HG03039 (cell line): ENCODE results near the gene CFAP20DC.

Source experiments
- ATAC-seq: cut with Tn5 transposase; IDR thresholded peaks from one replicate; pipeline ENCODE4 v1.9.1; 2021; ENCODE audit warnings: mild to moderate bottlenecking, moderate library complexity; ENCODE audit not compliant: unreplicated experiment

CFAP20DC gene

DNA sequence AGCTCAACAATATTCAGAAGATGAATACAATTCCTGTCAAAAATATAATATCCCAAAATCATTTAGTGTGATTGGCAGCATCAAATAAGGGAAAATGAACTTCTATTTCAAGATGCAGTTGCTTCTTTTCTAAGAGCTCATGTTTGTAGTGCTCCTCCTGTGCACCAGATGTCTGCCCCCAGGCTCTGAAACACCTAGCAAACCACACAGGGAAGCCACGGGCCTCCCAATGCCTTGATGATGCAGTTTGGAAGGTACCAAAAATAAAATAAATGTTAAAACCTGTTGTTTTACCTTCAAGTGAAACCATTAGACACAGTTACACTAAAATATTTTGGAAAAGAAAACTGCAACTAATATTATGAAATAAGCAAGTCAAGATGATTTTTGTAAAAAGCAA, 22.2 kb downstream of the CFAP20DC start:
- ATAC-seq: no peak

DNA sequence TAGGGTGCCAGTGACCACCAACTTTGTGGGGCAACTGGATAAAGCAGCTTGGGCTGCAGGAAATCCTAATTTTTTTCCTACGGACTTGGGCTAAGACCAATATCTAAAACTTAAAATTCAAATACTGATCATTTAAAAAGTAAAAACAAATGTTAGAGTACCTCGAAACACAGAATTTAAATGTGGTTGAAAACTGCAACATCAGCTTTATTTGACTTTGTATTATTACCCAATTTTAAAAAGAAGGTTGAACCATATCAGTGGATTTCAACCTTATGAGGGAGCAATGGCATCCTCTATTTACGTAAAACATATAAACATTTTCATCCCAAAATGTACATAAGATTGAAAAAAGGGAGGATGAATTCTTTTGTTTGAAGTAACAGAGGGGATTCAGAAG, 26.2 kb downstream of the CFAP20DC start:
- no peak for ATAC-seq

DNA sequence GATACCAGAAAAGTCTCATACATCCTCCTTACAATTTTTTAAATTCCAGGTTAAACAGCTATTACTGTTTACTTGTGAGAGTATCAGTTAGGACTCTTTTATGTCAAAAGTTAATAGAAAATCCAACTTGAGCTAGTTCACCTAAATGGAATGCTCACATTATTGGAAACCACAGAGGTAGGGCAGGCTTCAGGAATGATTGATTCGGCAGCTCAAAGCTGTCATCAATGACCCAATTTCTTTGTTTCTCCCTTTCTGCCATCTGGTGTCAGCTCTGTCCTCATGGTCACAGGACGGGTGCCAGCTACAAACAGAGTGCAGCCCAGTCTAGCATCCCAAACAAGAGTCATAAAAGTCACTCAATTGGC, 32.2 kb downstream of the CFAP20DC start:
- ATAC-seq: no peak

DNA sequence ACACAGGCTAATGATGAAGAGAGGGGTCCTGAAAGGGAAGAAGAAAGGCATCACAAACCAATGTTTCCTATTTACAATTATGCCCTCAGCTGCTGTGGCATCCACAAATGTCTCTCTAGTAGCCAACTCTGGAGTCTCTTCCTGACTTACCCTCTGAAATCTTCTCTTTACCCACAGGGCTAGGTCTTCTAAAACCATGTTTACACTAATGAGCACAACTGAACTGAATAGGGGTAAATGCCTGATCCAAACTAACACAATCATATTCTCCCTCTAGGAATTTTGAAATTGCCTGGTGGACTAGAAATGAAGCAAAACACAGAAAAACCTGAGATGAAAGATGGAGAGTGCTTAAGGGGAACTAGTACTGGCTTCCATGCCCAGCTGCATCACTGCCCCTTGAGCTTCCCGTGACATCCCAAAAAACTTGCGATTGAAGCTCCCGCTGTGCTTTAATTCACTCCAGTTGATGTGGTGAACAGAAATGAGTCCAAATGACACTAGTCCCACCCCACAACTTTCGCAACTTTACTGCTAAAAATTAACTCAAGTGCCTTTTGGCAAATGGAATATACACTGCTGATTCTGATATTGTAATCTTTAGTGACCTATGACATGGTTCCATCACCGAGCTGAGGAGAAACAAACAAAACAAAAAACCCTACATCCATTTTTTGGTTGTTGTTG, 32.8 kb downstream of the CFAP20DC start:
- ATAC-seq: no peak

DNA sequence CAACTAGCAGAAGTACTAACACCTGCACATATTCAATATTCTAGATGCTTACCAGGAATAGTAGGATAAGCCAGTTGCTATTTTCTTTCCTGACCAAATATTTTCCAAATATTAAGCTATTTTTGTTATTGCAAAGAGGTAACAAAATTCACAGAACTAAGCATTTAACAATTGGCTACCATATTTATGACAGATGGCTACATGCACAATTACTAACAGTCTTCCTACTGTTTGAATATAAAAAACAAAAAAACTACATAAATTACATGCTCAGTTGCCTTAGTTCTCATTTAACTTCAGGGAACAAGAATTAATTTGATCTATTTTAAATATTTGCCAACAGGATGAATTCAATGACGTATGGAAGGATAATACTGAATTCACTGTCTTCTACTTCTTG, 36.2 kb downstream of the CFAP20DC start:
- no peak for ATAC-seq

DNA sequence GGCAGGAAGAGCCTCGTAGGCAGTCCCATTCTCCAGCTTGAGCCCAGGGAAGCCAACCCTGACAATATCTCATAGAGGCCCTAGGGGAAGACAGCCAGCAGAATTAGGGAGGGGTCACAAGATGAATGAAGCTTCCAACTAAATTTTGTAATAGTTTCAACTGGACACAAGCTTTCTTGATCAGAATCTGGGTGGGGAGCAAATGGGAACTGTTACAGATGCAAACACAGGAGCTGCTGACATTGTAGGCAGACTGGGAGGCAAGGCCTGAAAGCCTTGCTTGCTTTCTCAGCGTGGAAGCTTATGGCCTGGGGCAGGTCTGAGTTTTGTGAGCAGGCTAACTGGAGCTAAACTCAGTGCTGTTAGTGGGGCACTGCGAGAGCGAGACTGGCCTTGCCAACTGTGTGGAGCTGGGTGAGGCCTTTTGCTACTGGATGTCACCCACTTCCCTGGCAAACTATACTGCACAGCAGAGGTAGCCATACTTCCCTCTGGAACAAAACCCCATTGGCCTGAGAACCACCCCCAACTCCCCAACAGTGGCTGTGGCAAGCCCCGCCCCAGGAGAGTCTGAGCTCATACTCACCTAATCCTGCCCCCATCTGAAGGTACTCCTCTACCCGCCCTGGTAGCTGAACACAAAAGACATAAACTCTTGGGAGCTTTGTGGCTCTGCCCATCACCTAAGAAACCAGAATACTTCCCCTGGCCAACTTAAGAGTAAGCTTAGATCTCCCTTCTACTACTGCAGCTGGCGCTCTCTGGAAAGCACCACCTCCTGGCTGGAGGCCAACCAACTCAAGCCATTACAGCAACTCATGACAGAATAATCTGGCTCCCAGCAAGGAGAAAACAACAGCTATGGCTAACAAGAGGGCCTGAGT, 42.9 kb downstream of the CFAP20DC start:
- no peak for ATAC-seq

DNA sequence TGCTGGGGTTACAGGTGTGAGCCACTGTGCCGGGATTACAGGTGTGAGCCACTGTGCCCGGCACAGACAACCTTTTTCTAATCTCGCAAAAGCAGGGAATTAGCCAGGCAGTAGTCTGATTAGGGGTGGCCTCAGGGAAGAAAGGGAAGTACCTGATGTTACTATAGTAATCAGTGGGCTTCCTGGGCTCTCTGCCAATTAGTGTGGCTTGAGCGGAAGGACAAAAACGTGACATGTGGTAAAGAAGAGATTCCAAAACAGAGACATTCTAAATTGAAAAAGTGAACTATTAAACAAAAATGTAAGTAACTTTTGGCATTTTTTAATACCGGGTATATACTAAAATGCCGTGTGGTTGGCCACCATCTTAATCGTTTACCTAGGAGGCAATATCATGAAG, 48.1 kb downstream of the CFAP20DC start:
- ATAC-seq: no peak

DNA sequence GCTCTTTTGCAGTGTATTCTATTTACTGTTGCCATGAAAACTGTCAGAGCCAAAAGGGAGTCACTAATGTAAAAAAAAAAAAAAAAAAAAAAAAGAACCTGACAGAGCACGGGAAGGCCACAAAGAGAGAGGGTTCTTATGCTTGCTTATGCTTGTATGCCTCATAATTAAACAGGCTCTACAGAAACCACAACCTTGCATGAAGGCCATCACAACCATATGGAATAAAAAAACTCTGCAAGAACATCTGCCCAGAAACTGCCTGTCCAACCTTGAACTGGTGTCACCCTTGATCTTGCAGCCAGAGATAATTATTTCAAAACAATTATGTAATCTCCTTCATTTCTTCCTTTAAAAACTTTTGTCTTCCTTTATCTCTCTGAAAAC, 50.1 kb downstream of the CFAP20DC start:
- ATAC-seq: no peak

DNA sequence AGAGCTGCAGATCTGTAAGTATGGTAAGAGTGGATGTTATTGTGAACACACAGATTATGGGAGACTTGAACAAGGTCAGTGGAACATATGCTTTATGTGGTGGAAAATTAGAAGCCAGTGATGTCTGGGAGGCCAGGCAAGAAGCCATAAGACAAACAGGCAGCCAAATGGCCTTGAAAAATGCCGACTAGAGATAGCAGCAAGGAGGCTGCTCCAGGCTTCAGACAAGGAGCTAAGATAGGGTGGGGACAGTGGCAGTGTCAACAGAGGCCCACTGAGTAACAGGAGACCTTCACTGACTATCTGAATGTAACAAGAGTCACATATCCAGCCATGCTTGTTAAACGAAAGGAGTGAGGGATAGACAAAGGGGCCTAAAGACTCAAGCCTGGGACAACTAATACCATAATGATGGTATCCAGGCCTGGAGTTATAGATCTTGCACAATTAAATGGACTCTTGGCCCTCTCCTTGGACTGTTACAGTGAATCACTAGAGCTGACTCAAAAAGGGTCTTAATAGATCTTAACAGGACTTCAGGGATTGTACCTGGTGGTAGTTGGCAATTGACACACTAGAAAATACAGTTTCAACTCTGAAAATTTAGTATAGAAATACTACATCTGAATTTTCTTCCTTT, 50.6 kb downstream of the CFAP20DC start:
- no peak for ATAC-seq

DNA sequence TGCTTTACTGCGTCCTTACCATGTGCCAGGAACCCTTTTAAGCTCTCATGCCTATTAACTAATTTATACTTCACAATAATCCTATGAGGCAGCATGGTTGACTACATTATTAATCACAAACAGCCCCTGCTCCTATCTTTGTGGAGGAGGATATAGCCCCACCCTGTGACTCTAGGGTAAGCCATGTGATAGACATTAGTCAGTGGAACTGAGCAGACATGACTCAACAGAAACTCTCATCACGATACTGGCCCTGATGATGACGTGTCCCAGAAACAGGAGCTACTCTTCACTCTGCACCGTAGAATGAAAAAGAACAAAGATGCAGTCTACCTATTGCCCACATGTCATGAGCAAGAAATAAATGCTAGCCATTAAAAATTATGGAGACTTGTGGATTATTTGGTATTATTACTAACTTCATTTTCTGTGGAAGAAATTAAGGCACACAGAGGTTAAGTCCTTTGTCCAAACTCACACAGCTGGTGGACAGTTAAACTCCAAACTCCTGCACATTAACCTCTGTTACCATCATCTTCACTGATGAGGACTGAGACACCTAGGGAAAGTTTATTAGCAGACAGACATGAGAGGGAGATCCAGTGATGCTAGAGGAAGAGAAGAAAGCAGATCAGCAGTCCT, 51.2 kb downstream of the CFAP20DC start:
- ATAC-seq: no peak

DNA sequence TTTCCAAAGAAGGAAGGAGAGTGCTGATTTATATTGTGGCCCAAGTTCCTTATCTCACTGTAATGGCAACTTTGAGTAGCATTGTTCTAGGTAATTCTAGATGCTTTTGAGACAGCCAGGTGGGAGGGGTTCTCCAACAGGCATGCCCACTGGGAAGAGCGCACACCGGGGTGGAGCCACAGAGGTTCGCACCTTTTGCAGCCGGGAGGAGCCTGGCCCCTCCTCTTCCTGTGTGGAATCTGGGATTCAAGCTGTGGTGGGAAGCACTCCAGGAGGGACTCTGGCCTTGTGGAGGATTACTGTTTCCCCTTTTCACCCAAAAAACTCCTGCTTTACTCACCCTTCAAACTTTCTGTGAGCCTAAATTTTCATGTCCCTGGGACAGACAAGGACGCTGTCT, 53.1 kb downstream of the CFAP20DC start:
- ATAC-seq: no peak

DNA sequence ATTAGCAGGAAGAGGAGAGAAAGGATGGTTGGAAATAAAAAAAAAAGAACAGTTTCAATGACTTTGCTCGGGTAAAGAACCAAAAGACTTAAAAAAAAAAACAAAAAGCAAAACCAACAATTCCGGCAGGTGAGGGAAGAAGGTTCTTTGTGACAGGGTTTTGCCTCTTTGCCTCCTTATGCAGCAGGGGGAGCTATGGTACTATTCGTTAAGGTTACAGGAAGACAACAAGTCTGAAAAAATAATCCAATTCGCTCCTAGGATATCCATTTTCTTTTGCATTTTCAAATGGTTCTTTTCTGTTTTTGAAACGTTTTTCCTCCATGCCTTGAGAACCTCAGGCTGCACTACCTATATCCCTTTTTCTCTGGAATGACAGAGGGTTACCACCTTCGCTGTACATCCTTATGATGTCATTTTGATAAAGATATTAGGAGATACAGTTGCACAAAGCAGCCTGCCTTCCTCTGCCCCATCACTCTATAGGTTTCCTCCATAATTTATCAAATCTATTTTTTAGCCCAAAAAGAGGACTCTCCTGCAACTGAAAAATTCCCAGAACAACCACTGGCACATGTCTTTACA, 55.0 kb downstream of the CFAP20DC start:
- ATAC-seq: no peak

DNA sequence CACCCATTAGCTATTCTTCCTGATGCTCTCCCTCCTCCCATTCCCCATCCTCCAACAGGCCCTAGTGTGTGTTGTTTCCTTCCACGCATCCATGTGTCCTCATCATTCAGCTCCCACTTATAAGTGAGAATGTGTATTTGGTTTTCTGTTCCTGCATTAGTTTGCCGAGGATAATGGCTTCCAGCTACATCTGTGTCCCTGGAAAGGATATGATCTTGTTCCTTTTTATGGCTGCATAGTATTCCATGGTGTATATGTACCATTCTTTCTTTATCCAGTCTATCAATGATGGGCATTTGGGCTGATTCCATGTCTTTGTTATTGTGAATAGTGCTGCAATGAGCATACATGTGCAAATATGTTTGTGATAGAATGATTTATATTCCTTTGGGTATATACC, 56.3 kb downstream of the CFAP20DC start:
- no peak for ATAC-seq

DNA sequence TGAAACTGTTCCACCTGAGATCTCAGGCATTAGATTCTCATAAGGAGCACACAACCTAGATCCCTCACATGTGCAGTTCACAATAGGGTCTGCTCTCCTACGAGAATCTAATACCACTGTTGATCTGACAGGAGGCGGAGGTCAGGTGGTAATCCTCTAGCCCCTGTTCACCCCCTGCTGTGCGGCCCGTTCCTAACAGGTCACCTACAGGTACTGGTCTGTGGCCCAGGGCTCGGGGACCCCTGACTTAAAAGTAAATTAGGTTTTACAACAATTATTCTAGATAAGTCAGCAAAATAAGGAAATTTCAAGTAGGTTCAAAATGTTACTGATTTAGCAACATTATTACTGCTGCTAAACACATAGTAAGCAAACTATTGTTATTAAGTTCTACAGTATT, 58.2 kb downstream of the CFAP20DC start:
- no peak for ATAC-seq

DNA sequence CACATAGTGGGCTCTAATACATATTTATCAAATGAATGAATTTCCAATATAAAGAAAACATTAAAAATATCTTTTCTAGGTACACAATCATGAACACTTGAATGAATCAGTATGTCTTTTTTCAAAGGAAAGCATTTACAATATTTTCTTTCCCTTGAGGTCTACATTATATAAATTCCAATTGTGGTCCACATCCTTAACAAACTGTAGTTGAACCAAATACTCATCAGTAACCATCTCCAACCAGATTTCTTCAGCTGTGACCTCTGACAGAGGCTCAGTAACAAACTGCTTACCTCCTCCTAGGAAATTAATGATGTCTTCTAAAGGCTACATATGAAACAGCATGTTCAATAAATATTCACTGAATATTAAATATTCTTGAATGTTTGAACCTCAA, 58.8 kb downstream of the CFAP20DC start:
- ATAC-seq: no peak

DNA sequence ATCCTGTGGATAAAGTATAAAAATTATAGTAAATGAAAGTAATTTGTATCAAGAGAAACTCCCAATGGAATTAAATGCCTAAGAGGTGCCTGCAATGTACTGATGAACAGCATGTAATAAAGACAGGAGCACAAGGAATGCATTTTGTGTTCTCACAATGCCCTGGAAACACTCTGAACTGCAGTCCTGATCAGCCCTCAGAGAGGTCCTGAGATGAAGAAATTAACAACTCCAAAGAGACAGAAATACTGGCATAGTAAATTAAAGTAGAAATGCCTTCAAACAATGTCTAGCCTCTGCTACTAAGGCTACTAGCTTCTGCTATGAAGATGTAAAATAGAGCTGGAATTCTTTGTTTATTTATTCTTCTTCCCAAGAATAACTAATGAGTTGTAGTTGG, 59.9 kb downstream of the CFAP20DC start:
- no peak for ATAC-seq

DNA sequence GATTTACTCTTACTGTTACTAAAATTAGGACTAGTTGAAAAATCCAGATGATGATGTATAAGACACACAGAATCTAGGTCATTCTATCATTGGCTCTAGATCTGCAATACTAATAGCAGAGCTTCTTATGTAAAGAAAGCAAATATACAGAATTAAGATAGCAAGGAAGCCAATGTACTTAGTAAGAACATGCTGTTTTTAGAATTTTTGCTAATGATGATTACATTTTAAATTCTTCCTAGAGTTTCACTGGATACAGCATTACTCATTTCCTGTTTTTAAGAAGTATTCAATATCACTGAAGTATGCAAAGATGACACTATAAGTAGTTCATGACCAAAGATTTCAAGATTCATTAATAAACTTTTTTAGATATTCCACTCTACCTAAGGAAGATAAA, 60.7 kb downstream of the CFAP20DC start:
- ATAC-seq: no peak

DNA sequence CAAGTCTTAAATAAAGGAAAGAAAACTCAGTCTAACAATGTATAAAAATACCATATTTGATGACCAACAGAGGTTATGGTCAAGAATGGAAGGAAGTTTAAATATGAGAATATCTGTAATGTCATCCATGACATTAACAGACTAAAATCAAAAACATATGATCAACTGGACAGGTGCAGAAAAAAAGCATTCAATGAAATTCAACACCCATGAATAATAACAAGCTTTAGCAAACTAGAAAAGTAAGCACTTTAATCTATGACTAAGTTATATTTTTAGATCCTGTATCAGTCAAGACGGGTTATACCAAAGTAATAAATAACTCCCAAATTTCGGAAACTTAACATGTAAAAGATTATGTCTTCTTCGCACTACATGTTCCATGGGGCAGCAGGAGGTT, 61.8 kb downstream of the CFAP20DC start:
- ATAC-seq: no peak

DNA sequence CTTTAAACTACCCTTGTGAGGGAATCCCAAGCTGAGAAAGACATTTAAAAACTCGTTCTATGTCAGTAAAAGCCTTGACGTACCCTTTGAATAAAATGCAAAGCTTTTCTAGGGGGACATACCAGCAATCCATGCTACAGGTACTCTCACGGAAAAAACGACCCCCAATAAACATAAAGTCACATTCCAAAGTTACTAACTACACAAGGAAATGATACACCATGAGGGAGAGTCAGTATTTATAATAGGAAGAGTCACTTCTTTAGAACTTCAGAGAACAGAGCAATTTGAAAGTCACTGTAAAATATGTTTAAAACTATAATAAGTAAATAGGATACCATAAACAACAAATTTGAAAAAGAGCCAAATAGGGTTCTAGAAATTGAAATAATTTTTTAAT, 63.2 kb downstream of the CFAP20DC start:
- ATAC-seq: no peak

DNA sequence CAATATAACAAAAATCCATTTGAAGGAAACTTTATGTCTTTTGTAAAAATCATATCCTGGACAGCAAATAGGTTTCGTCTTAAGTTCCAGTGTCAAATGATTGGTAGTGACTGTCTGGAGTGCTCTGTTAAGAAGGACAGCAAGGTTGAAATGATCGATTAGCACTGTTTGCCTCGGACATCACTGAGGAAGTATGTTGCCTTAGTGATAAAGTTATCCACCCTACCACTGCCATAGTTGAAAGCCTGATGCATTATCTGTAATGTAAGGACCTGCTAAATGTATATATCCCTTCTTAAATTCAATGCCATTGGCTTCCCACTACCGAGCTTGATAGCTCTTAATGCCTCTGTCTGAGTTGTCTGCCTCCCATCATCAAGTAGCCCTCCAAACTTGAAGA, 70.0 kb downstream of the CFAP20DC start:
- no peak for ATAC-seq

DNA sequence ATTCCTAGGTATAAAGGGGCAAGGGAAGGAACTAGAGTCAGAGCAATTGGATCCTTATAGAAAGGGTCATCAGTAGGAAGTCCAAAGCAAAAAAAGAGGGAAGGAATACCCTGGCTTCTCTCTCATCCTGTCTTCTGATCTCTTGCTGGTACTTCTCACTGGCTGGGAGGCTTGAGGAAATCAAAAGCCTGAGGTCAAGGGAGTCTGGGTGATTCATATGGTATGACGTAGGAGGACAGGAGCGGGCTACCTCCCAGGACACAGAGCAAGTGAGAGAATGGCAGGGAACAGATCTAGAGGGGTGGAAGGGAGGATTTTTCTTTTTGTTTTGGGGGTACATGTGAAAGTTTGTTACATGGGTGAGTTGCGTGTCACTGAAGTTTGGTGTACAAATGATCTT, 76.0 kb downstream of the CFAP20DC start:
- ATAC-seq: no peak
